GM18499 (cell line): ENCODE measurements around the gene SLC6A6.

ENCODE experiments used
- ATAC-seq: cut with Tn5 transposase; IDR thresholded peaks from one replicate; pipeline ENCODE4 v1.9.1; 2021; ENCODE audit warnings: moderate number of reproducible peaks; ENCODE audit not compliant: insufficient read depth, unreplicated experiment

SLC6A6 gene

GRCh38 chr3:14477311-14477935, 75.0 kb downstream of the SLC6A6 start:
- no peak for ATAC-seq

- ATAC-seq: no peak
These were observed 76.6 kb downstream of the SLC6A6 start for GRCh38 chr3:14478956-14479550.

DNA sequence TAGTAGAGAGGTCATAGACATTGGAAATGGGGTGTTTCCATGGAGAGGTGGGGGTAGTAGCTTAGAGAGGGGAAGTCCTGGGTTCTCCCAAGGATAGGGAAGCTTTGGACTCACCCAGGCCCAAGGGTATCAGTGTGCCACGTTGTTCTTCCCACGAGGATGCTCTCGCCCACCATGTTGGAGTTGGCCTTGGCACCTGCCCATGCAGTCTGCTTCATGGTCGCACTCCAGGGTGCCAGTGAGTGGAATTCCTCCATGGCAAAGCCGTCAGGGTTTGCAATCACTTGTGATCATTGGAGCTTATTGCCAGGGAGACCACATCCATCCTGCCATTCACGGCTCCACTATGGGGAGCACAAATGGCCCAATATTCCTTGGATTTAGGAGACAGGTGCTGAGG, 77.2 kb downstream of the SLC6A6 start:
- no peak for ATAC-seq

- no peak for ATAC-seq
These were observed 78.0 kb downstream of the SLC6A6 start for GRCh38 chr3:14480207-14481017.

DNA sequence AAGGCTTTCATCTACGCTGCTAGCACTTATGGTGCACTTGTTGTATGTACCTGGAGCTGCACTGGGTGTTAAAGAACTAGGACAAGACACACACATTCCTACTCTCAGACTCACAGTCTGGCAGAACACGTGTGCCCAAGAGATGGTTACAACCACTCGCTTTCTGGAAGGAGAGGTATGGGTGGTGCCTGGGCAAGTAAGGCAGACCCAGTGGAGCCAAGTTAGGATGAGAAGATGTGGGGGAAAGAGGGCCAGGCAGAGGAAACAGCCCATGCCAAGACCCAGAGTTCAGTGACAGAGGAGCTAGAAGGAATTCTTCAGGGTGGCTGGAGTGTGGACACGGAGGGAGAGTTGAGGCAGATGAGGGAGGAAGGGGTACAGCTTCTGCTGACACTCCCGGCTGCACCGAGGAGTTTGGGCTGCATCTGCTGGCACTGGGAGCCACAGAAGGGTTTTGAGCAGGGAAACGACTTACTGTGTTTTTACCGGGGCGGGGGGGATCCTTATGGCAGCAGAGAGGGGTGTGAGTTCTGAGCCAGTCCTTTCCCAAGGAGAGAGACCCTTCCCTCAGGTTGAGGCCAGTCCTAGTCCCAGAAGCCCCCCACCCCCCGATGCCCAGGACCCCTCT, 78.7 kb downstream of the SLC6A6 start:
- ATAC-seq: no peak

- no peak for ATAC-seq
These were observed 79.2 kb downstream of the SLC6A6 start for GRCh38 chr3:14481646-14482036.

- ATAC-seq: no peak
These were observed 79.9 kb downstream of the SLC6A6 start for GRCh38 chr3:14482271-14482721.

- ATAC-seq: no peak
These were observed 80.9 kb downstream of the SLC6A6 start for GRCh38 chr3:14483286-14483685.

DNA sequence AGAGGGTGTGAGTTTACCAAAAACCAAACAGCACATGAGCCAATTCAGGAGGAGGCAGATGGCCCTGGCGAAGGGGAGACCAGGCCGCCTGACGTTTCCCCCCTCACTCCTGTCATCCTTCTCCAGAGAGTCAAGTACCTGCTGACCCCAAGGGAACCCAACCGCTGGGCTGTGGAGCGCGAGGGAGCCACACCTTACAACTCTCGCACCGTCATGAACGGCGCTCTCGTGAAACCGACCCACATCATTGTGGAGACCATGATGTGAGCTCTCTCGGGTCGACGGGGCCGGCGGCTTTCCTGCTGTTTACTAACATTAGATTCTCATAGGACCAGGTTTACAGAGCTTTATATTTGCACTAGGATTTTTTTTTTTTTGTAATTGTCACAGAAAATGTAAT, 82.3 kb downstream of the SLC6A6 start:
- no peak for ATAC-seq

DNA sequence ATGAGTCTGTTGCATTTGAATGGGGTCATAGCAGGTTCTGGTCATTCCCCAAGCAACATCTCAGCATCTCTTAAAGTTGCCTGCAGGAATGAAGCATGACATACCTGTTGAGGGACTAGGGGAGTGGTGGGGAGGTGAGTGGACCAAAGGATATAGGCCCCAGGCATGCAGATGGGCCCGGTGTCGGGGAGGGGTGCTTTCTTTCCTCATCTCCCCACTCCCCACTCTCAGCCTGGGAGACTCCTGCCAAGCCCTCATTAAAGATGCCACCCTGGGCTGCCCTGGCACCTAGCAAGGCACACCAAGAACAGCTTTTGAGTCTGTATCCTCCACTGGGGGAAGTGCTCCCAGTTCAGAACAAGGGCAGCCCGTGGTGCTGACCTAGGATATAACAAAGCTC, 83.6 kb downstream of the SLC6A6 start:
- ATAC-seq: no peak

- no peak for ATAC-seq
These were observed 84.1 kb downstream of the SLC6A6 start for GRCh38 chr3:14486460-14486859.

- ATAC-seq: no peak
These were observed 84.7 kb downstream of the SLC6A6 start for GRCh38 chr3:14487086-14487485.

DNA sequence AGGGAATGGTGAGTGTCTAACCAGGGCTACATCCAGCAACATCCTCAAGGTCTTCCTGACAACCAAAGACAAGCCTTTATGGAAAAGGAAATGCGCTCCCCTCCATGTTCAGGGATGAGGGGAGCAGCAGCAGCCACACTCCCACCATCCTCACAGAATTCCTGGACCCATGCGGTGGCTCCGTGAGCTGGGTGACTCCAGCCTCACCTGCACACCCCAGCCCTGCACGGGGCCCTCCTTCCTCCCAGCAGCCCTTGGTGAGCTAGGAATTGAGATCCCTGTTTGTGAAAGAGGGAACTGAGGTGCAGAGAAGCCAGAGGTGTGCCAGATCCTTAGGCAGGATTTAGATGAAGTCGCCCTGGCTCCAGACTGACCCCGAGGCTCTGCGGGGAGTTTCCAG, 85.4 kb downstream of the SLC6A6 start:
- no peak for ATAC-seq

GRCh38 chr3:14488286-14489041, 86.1 kb downstream of the SLC6A6 start:
- no peak for ATAC-seq

DNA sequence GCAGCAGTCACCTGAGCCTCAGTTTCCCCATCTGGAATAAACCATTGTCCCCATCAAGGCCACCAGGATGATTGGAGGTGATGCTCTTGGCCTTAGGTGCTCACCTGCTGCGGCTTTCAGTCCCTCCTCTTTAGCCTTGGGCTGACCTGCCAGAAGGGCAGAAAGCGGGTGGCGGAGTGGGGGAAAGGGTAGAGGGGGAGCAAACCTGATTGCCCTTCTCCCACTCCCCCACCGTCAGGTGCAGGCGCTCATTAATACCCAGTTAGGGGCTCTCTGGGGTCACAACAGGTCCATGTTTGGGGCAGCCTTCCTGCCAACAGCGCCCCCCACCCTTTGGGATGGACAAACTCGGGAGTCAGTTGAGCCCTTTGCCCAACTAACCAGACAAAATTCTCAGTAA, 87.2 kb downstream of the SLC6A6 start:
- no peak for ATAC-seq

- ATAC-seq: no peak
These were observed 87.8 kb downstream of the SLC6A6 start for GRCh38 chr3:14490255-14490654.

- no peak for ATAC-seq
These were observed 88.4 kb downstream of the SLC6A6 start for GRCh38 chr3:14490831-14491230.

DNA sequence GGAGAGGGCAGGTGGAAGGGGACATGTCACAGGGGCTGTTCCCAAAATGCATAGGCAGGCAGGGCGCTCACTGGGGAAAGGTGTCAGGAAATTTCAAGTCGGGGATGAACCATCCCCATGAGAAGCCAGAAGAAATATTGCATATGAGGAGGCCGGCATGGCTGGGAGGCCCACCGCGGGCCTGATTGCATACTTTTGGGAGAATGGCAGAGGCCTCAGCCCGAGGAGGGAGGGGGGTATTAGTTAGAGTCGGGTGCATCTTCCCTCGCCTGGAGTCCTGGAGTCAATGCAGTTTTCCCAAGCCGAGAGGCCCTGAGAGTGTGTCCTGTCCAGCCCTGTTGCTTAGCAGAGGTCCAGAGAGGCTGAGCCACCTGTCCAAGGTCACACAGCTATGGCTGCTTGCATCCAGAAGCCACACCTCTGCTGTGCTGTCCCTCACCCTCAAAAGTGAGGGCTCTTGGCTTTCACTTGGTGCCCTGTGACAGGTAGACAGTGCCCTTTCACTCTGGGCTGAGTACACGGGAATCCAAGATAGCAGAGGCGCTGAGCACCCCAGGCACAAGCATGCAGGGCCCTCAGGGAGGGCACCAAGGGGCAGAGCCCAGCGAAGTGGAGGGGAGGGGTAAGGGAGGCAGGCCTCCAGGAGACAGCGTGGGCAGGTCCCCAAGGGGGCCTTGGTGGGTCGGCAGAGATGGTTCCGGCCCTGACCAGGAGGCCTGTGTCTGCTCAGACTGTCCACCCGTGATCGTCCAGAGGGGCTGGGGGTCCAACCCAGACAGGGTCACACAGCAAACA, 89.2 kb downstream of the SLC6A6 start:
- no peak for ATAC-seq
